ENCODE data around the gene CEP19.
A peak's percentile ranks its signal among the peaks of the same experiment; 100 is the strongest.

The CEP19 gene

GRCh38 chr3:196708467-196708866 lies 3.6 kb downstream of the CEP19 start:
- DNase-seq (ENCODE audit: low read depth) = no peak

- no peak for DNase-seq (ENCODE audit: low read depth)
These were observed 4.5 kb downstream of the CEP19 start for GRCh38 chr3:196707566-196707965.

DNA sequence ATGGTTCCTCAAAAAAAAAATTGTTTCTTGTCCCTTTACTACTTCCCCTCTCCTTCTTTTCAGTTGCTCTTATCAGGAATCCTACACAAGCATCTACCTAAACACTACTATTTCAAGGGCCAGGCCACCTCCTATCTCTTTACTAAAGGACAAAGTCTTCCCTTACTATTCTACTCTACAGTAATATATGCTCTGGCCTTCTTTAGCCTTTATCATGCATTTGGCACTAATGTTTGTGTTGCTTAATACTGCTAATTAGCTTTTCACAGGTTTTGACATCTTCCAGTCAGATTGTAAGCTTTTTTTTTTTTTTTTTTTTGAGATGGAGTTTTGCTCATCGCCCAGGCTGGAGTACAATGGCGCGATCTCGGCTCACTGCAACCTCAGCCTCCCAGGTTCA lies 5.3 kb downstream of the CEP19 start:
- DNase-seq (ENCODE audit: low read depth) = no peak

- no peak for DNase-seq (ENCODE audit: low read depth)
These were observed 5.7 kb downstream of the CEP19 start for GRCh38 chr3:196706327-196706726.

GRCh38 chr3:196700801-196701200 lies 11.2 kb downstream of the CEP19 start:
- DNase-seq (ENCODE audit: low read depth) = no peak

GRCh38 chr3:196699749-196700148 lies 12.3 kb downstream of the CEP19 start:
- DNase-seq (ENCODE audit: low read depth) = no peak

- no peak for DNase-seq (ENCODE audit: low read depth)
These were observed 14.8 kb downstream of the CEP19 start for GRCh38 chr3:196697270-196697669.

GRCh38 chr3:196695849-196696226 lies 16.2 kb downstream of the CEP19 start:
- no peak for DNase-seq (ENCODE audit: low read depth)

DNA sequence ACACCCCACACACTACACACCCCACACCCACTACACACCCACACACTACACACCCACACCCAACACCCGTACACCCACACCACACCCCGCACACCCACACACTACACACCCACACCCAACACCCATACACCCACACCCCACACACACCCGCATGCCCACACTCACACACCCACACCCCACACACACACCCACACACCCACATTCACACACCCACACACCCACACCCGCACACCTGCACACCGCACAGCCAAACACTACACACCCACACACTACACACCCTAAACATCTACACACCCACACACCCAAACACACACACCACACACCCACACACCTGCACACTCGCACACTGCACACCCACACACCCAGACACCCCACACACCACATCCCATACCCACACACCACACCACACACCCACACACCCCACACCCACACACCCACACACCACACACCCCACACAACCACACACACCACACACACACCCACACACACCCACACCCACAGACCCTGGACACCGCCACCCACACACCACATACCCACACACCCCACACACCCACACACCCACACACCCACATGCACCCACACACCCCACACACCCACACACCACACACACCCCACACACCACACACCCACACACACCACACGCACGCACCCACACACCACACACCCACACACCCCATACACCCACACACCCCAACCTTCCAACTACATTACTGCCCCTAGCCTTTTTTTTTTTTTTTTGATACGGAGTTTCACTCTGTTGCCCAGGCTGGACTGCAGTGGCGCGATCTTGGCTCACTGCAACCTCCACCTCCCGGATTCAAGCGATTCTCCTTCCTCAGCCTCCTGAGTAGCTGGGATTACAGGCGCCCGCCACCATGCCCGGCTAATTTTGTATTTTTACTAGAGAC lies 16.9 kb downstream of the CEP19 start:
- DNase-seq (ENCODE audit: low read depth) = no peak

- no peak for DNase-seq (ENCODE audit: low read depth)
These were observed 17.8 kb downstream of the CEP19 start for GRCh38 chr3:196694202-196694638.

GRCh38 chr3:196691386-196691785 lies 20.7 kb downstream of the CEP19 start:
- no peak for DNase-seq (ENCODE audit: low read depth)

DNA sequence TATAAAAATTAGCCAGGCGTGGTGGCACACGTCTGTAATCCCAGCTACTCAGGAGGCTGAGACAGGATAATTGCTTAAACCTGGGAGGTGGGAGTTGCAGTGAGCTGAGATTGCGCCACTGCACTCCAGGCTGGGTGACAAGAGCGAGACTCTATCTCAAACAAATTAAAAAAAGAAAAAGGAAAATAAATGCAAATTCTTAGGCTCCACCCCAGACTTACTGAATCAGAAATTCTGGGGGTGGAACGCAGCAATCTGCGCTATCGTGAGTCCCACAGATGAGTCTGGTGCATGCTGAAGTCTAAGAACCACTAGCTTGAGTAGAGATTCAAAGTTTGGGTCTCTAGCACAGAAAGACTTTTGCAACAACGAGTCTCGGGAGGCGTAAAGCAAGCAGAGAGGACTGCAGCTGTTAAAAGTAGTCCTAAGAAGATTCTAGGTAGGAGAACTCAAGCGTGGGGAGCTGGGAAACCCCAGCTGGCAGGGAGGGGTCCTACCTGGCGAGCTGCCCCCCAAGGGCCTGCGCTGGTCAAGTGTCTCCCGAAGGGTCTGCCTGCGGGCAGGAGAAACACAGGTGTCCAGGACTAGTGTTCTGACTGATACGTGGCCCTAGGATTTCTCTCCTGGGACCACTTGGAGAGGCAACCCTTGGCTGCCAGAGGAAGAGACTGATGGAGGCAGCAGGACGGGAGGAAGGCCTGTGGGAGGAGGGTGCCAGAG lies 21.9 kb downstream of the CEP19 start:
- DNase-seq (ENCODE audit: low read depth) = no peak

GRCh38 chr3:196688349-196688748 lies 23.7 kb downstream of the CEP19 start:
- peak; percentile 60 for DNase-seq (ENCODE audit: low read depth)

DNA sequence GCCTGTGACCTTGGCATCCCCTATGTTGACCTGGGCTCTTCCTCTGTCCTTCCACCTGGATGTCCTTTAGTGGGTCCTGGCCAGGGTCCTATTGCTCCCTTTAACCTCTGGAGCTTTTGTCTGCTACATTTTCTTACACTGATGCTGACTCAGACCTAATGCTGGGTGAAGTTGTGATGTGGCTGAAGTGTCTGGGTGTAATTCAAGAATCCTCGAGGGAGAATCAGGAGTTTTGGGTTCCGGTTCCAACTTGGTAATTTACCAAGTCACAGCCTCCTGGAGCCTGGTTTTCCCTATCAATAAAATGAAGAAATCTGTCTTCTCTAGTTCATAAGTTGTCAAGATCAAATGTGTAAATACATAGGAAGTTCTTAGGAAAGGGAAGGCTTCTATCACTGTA lies 25.6 kb downstream of the CEP19 start:
- no peak for DNase-seq (ENCODE audit: low read depth)

GRCh38 chr3:196684548-196685407 lies 27.3 kb downstream of the CEP19 start:
- no peak for DNase-seq (ENCODE audit: low read depth)

- DNase-seq (ENCODE audit: low read depth) = no peak
These were observed 34.1 kb downstream of the CEP19 start for GRCh38 chr3:196677931-196678330.

DNA sequence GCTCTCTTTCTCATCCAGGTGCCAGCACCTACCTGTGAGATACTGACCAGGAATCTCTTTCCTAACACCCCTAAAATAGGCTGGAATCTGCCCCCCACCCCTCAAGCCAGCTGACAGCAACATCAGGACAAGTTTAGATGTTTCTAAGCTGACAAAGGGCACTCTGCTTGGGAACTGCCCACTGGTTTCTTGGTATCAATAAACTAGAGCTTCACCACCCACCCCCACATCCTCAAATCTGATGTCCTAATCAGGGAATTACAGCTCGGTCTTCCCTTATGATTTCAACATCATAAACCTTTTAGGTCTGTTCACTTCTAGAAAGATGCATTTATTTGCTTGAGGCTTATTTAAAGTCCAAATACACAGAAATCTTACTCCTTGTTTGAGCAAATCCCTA lies 34.7 kb downstream of the CEP19 start:
- no peak for DNase-seq (ENCODE audit: low read depth)

DNA sequence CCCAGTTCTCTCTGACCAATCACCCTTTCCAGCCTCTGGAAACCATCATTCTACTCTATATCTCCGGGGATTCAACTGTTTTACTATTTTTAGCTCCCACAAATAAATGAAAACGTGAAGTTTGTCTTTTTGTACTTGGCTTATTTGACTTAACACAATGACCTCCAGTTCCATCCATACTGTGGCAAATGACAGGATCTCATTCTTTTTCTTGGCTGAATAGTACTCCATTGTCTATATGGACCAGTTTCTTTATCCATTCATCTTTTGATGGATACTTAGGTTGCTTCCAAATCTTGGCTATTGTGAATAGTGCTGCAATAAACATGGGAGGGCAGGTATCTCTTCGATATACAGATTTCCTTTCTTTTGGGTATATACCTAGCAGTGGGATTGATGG lies 38.4 kb downstream of the CEP19 start:
- DNase-seq (ENCODE audit: low read depth) = no peak

DNA sequence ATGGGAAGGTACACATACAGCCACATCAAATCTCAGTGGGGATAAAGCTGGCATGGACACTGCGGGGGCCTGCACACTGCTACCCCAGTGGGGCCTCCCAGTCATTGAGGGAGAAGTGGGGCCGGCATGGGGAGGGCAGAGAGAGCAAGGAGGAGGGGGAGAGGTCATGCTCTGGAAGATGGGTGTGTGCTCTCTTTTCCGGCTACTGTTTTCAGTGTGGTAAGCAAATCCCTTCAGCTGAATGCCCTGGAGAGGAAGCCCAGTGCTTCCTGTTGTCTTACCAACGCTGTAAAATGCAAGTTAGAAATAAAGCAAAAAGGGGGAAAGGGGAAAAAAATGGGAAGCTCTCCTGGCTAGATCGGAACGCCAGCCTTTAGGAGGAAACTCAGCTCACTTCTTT lies 41.7 kb downstream of the CEP19 start:
- DNase-seq (ENCODE audit: low read depth) = no peak

- no peak for DNase-seq (ENCODE audit: low read depth)
These were observed 44.8 kb downstream of the CEP19 start for GRCh38 chr3:196667056-196667825.

DNA sequence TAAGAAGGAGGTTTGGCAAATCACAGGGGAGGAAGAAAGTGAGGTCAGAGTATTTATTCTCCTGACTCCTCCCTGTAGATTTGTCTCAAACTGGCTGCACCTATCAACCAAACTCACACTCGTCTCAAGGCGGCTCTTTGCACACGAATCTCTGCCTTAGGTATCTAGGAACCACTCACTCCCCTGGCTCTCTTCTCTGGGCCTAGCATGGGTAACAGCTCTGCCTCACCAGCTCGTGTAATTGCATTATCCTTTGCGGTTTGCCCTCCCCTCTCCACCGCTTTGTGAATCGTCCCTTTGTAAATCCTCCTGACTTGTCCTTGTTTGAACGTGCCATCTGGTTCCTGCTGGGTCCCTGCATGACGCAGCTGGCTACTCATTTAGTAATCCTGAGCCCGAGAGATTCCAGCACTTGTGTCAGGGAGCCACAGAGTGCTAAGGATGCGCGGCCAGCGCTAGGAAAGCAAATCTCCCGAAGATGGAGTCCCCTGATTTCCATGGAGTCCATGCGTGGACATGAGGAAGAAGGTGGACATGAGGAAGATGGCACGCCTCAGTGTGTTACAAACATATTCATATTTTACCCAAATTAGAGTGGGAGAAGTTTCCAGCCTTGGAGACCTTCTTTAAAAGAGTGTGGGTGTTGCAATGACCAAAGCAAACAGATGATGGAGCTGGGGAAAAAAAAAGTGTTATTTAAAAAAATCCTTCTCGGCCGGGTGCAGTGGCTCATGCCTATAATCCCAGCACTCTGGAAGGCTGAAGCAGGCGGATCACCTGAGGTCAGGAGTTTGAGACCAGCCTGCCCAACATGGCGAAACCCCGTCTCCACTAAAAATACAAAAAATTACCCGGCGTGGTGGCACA lies 45.8 kb downstream of the CEP19 start:
- DNase-seq (ENCODE audit: low read depth) = peak; percentile 9
